GM11168 (cell line): ENCODE measurements around the gene HSD17B8.

Source experiments
- in situ Hi-C: fragments of 300-500 bp; cut with MboI; formaldehyde crosslinking; loops from one replicate; pipeline ENCODE4 v1.12.0; 2022; ENCODE audit warnings: low sequenced_read_pairs; ENCODE audit not compliant: unreplicated experiment

Gene HSD17B8

DNA sequence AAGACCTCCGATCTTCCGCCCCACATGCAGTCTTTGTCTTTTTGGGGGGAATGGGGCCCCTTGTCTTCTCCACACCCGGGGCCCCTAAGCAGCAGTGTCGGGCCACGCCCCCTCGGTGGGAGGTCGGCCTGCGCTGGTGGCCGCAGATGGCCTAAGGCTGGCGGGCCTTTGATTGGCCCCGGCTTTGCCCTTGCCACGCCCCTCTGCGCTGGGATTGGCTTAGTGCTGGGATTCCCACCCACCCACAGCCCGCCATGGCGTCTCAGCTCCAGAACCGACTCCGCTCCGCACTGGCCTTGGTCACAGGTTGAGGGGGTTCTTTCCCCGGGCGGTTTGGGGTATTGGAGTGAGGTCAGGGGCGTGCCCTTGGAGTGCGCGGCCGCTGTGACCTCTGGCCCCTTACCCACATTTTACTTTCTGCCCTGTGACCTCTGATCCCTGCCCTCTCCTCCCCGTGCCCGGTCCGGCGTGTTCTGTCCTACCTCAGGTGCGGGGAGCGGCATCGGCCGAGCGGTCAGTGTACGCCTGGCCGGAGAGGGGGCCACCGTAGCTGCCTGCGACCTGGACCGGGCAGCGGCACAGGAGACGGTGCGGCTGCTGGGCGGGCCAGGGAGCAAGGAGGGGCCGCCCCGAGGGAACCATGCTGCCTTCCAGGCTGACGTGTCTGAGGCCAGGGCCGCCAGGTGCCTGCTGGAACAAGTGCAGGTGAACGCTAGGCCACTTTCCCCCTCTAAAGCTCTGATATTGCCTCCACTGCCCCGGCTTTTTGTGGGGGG is at the start of gene HSD17B8:
TSS of gene HSD17B8 (plus strand) at position 241 of the 776 bp plus-strand sequence. CDS start at position 255, 14 bp downstream.
- in situ Hi-C loops, result no loop called here

DNA sequence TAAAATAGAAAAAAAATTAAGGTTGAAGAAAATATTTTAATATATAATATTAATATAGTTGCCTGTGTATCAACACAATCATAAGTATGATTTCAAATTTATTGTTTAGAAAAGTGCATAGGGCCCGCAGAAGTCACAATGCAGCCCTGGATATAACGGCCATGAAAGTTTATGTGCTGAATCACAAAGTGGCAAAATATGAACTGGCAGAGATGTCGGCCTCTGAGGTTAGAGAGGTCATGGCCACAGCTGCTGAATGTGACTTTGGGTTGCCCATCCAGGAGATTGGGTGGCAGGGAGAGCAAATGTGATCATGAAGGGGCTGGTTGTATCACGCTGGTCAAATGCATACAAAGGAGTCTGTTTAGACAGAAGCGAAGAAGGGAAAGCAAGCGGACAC is 47.9 kb upstream of the HSD17B8 start:
- in situ Hi-C loops, result no loop called here

DNA sequence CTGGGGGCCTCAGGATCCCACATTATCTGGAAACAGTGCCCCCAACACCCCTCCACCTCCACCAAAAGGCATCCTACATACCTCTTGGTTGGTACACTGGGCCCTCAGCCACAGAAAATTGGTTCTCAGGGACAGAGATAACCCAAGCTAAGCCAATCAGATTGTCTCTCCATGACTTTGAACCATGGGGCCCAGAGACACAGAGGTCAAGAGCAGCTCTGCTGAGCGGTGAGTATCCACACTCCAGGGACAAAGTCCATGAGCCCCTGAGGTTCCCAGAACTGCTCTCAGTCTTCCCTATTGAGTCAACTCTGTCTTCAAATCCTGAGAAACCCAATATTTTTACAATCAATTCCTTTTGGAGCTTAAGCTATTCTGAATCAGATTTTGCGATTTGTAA is 47.5 kb upstream of the HSD17B8 start:
- in situ Hi-C loops, result no loop called here

DNA sequence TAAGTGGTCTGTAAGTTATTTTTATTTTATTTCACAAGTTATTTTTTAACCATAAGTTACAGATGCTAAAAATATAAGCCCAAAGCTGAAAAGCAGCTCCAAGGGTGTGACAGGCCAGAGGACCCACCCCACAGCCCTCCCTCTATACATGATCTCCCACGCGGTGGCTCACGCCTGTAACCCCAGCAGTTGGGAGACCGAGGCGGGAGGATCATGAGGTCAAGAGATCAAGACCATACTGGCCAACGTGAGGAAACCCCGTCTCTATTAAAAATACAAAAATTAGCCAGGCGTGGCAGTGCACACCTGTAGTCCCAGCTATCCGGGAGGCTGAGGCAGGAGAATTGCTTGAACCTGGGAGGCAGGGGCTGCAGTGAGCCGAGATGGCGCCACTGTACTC is 44.4 kb upstream of the HSD17B8 start:
- in situ Hi-C loops, result no loop called here

- in situ Hi-C loops, result no loop called here
These were observed 43.6 kb upstream of the HSD17B8 start for GRCh38 chr6:33160728-33161344.

DNA sequence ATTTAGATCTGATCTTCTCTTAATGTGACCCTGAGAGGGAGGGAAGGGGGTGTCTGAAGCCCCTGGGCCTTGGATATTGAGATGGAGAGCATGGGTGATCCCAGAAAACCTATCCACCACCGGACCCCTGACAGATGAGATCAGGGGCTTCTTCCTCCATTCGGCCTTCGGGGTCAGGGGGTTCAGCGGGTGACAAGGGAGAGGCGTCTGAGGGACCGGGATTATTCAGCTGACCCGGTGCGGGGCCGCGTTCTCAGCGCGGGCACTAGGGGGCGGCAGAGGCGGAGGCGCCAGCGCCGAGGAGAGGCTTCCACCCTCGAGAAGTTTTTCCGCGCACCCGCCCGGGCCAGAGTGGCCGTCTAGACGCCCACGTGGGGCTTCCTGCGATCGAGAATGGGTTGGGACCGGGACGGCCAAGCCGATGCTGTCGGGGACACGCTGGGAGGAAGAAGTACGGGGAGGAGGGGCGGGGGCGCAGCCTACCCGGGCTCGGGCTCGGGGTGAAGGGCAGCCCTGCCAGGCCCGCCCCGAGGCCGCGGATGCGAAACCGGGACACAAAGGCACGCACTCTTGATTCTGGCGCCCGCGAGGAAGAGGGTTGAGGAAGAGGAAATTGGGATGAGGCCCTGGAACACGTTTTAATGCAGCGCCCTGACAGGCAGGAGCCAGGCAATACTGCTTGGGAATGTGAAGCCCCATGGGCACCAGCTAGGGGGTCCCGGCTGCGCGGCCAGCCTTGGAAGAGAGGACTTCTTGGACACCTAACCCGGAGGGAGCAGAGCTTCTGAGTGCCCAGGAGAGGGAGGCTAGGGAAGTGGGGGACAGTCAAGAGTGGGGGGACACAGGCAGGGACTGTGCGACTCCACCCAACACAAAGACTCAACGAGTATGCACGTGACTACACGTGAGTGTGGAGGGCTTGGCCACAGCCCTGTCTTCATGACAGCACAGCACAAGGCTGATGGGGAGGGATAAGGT is 42.8 kb upstream of the HSD17B8 start:
- in situ Hi-C loops, result no loop called here

DNA sequence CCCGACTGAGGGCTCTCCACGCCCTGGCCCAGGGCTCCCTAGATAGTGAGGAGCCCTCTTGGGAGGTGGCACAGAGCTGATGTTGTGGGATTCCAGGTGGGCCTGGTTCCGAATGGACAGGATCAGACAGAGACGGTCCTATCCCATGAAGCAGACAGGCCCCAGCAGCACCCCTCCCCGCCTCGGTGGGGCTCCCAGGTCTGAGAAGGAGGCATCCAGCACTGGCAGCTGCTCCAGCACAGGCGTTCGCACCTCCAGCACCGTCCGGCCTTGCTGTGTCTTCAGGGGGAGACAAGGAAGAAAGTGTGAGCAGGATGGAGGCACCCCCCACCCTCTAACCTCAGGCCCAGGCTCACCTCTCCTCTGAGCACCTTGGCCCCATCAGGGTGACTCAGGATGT is 40.9 kb upstream of the HSD17B8 start:
- in situ Hi-C loops, result no loop called here

GRCh38 chr6:33164176-33164575 is 40.3 kb upstream of the HSD17B8 start:
- in situ Hi-C loops, result no loop called here

GRCh38 chr6:33164665-33165373 is 39.6 kb upstream of the HSD17B8 start:
- in situ Hi-C loops, result loop anchor here (5.0 kb wide), 1 partner anchor 82 kb away; no protein-coding TSS in a partner anchor

GRCh38 chr6:33165581-33166258 is 38.7 kb upstream of the HSD17B8 start:
- in situ Hi-C loops, result loop anchor here (5.0 kb wide), 1 partner anchor 82 kb away; no protein-coding TSS in a partner anchor

DNA sequence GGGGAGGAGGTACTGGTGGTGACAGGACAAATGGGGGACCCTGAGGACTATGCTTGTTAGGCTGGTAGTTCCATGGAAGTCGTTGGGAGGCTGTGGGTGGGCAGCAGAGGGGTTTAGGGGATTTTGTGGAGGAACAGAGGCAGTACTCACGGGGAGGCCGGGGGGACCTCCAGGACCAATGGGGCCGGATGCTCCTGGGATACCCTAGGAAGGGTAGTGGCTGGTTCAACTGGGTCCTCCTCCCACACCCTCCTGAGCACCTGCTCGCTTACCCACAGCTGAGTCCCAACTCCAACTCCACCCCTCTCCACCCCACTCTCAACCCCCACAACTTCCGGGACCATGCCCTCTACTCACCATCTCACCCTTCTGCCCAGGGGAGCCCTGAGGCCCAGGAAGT is 38.1 kb upstream of the HSD17B8 start:
- in situ Hi-C loops, result loop anchor here (5.0 kb wide), 1 partner anchor 81 kb away; no protein-coding TSS in a partner anchor

GRCh38 chr6:33166811-33167210 is 37.6 kb upstream of the HSD17B8 start:
- in situ Hi-C loops, result loop anchor here (5.0 kb wide), 1 partner anchor 80 kb away; no protein-coding TSS in a partner anchor

DNA sequence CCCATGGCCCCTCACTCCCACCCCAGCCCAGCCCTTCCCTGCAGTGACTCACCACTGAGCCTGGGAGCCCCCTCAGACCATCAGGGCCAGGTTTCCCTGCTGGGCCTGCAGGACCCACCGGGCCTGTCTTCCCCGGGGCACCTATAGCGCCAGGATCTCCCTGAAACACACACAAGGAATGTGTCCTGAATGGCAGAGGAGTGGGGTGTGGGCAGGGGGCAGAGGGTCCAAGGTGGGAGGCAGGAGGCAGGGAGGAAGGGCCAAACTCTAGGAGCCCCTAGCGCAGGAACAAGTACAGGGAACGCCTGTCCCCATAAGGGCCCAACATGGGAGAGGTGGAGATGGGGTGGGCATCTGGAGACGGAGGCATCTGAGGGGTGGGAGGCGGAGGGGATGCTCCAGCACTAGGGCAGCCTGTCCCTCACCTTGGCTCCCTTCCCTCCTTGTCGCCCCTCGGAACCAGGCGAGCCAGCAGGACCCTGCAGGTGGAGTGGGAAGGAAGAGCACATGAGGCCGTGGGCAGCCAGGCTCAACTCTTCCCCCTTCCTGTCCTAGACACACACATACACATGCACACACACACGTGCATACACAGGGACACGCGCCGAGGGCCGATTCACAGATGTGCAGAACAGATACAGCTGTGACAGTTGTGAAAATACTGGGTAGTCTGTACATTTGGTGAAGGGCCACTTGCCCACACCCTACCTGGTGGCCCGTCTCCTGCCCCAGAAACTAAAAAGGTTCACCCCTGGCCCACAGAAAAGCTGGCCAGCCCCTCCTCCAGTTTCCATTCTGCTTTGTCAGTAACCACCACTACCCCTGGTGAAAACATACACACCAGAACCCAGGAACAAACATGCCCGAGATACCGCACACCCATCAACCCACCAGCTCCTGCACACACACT is 36.8 kb upstream of the HSD17B8 start:
- in situ Hi-C loops, result loop anchor here (5.0 kb wide), 1 partner anchor 80 kb away; no protein-coding TSS in a partner anchor

DNA sequence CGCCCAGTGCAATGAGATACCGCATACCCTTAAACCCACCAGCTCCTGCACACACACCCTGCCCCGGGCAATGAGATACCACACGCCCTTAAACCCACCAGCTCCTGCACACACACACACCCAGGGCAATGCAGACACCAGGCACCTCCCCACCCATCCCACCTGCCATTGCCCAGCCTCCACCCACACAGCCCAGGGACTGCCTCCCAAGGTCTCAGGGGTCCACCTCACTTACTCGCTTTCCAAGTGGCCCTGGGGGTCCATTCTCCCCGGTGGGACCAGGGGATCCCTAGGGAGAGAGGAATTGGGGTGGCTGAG is 36.2 kb upstream of the HSD17B8 start:
- in situ Hi-C loops, result loop anchor here (5.0 kb wide), 1 partner anchor 79 kb away; no protein-coding TSS in a partner anchor

GRCh38 chr6:33168639-33169038 is 35.8 kb upstream of the HSD17B8 start:
- in situ Hi-C loops, result loop anchor here (5.0 kb wide), 1 partner anchor 79 kb away; no protein-coding TSS in a partner anchor

DNA sequence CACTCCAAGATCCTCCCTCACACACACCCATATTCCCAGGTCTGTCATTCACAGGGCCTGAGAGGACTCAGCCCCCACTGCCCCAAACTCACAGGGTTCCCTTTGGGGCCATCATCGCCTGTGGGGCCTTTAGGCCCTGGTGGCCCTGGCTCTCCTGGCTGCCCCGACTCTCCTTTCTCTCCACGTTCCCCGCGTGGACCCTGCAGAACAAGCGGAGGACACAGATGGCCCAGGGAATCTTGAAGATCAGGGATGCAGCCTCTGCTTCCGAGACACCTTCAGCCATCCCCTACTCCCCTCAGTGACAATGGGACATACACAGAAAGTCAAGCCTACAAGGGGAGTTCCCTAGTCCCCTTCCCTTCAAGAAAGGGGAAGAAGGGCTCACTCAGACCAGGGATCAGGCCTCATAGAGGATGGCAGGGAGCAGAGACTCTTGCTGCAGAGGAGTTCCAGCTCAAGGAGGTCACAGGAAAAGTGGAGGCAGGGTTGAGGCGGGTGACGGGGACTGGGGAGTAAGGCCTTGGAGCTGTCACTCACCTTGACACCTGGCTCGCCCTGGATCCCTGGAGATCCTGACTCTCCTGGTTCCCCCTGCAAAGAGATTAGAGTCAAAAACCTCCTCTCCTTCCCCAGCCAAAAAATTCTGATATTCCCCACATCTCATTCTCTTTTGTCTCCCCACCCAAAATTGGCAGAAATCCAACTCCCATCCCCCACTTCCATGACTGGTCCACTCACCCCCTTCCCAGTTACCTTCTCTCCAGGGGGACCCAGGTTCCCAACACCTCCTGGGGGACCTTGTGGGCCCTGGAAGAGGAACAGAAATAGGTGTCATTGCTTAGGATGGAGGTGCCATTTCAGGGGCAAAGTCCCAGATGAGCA is 34.9 kb upstream of the HSD17B8 start:
- in situ Hi-C loops, result loop anchor here (5.0 kb wide), 1 partner anchor 78 kb away; no protein-coding TSS in a partner anchor
